ENCODE results near the gene P2RX6. TPM values are rescaled to one million over a fixed set of nuclear protein-coding genes. Genes with fewer than 3 reads are reported as not detected.
"Not testable (repeated sequence)": the region's sequence is repeated elsewhere in the genome, so short reads cannot be mapped to it uniquely, and the experiment has no call there.

The P2RX6 gene
- total and polyA plus RNA-seq, 8 donors: 0.20 to 2.4 (median 1.8) TPM

DNA sequence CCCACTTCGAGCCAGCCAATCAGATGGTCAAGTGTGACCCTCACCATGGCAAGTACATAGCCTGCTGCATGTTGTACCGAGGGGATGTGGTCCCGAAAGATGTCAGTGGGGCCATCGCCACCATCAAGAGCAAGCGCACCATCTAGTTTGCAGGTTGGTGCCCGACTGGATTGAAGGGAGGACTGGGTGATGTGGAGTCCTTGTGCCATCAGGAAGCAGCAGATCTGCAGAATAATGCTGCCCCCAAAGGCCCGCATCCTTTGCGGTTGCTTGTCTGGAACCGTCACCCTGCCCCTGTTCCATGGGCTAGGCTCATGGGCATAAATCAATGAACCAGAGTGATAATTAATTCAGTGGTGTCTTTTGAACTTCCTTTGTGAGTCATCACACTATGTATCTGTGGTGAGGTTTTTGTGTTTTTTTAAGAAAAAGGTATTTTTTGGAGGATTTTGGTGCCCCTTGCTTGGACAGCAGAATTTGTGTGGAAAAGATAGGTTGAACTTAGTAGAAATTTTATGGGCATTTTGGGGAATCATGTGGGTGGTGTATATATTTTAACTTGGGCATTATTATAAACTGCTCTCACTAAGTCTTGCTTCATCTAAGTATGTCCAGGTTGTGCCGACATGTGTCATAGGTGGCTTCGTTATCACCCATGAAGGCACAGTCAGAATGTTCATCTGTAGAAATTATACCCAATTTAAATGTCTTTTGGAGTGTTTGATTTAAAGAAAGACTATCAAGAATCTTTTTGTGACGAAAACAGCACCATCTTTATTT, 53.1 kb downstream of the P2RX6 start:
- Histone ChIP-seq H3K27ac (no peak overlapping the region), H3K9me3 (no peaks in the 10 kb centered on the region), H3K4me1 (no peaks in the 10 kb centered on the region), H3K4me3 (no peak overlapping the region), H3K36me3 (no peaks in the 10 kb centered on the region), H3K27me3 (peaks cover 0 to 6% of the 10 kb centered on the region in 2 donors)
- ATAC-seq (no peak), DNase-seq (no peak)
- TF ChIP-seq, protein P1, sequence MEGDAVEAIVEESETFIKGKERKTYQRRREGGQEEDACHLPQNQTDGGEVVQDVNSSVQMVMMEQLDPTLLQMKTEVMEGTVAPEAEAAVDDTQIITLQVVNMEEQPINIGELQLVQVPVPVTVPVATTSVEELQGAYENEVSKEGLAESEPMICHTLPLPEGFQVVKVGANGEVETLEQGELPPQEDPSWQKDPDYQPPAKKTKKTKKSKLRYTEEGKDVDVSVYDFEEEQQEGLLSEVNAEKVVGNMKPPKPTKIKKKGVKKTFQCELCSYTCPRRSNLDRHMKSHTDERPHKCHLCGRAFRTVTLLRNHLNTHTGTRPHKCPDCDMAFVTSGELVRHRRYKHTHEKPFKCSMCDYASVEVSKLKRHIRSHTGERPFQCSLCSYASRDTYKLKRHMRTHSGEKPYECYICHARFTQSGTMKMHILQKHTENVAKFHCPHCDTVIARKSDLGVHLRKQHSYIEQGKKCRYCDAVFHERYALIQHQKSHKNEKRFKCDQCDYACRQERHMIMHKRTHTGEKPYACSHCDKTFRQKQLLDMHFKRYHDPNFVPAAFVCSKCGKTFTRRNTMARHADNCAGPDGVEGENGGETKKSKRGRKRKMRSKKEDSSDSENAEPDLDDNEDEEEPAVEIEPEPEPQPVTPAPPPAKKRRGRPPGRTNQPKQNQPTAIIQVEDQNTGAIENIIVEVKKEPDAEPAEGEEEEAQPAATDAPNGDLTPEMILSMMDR (IDR thresholded peaks at IDR 0.05): no peak
- intact Hi-C loops (cut with DNase I): no loop called here

DNA sequence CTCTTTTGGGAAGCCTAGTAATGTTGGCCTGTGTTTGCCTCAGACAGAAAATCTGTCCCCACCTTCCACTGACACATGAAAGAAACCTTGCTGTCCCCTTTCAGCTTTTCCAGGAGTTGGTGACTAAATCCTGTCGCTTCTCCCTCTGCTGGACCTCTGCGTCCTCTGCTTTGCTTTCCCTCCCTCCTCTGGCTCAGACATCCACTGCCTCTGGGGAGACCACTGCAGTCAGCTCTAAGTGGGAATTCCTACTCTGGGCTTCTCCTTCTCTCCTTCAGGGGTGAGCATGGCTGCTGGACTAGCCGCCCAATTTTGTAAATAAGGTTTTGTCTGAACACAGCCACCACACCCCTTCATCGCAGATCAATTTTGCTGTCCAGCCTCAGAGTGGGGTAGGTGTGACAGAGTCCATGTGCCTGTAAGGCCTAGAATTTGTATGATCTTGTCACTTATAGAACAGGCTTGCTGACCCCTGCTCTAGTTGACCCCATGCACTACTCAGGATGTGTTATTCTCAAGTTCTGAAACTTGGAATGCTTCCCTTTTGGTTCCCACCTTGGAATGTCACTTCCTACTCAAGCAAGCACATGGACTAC, 53.8 kb downstream of the P2RX6 start:
- intact Hi-C loops (cut with DNase I): no loop called here
- no peaks in the 10 kb centered on the region for H3K4me1 ChIP-seq
- H3K27ac ChIP-seq: no peak overlapping the region
- no peak for DNase-seq
- H3K4me3 ChIP-seq: no peak overlapping the region
- TF ChIP-seq, protein P1 (IDR thresholded peaks at IDR 0.05): no peak
- H3K27me3 ChIP-seq: peaks cover 0 to 6% of the 10 kb centered on the region in 2 donors
- H3K36me3 ChIP-seq: no peaks in the 10 kb centered on the region
- ATAC-seq: no peak
- no peaks in the 10 kb centered on the region for H3K9me3 ChIP-seq

DNA sequence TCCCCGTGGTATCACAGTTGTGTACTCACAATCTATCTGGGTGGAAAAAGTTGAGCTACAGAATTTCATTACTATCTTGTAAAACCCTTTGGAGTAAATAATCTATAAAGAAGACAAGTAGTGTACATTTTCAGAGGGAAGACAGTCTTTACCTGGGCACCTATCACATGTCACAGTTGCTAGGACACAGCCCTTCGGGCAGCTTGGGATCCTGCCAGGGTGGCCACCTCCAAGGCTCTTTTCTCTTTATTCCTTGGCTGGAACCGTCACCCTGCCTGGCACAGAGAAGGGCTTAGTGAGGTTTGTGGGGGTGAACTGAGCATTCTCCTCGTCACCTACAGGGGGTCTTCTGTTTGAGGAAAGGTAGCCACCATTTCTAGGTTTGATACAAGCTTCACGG, 54.4 kb downstream of the P2RX6 start:
- Histone ChIP-seq H3K27ac (no peak overlapping the region), H3K9me3 (no peaks in the 10 kb centered on the region), H3K4me1 (no peaks in the 10 kb centered on the region), H3K27me3 (peaks cover 0 to under 1% of the 10 kb centered on the region in 2 donors), H3K36me3 (no peaks in the 10 kb centered on the region), H3K4me3 (no peak overlapping the region)
- DNase-seq (no peak), ATAC-seq (no peak)
- TF ChIP-seq, protein P1 (IDR thresholded peaks at IDR 0.05): no peak
- intact Hi-C loops (cut with DNase I): no loop called here

DNA sequence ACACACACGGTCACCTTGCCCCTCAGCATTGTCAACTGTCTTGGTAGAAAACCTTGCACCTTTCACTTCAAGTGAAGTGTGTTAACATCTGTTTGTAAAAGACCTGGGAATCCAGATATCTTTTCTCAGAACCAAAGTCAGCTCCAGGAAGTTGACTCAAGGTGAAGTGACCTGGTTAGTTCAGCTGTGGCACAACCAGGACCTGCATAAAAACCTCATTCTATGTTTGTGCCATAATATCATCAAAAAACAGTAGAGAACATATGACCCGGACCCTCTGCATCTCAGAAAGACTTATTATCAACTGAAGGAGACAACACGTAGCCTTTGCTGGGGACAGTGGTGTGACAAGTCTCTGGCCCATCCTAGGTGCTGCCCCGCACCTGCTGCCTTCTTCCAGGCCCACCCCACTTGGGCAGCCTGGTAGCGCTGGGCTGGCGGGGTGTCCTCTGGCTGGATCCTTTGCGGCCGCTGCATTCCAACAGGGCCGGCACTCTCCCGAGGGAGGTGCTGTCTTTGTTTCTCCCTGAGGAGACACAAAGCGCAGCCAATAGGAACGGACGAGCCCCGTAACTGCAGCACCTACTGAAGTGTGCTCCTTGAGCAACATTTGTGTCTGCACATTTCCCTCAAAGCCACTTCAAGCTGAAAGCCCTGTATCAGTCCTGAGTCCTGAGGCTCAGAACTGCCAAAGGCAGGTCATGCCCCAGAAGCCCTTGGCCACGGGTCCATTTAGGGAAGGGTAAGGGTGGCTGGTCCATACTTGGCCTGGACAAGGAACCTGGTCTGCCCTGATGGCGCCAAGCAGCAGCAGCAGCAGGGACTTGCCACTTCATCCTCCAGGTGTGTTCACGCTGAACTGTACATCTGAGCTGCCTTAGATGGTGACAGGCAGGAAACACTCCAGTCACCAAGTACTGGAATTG, 56.0 kb downstream of the P2RX6 start:
- ATAC-seq (no peak), DNase-seq (no peak)
- Histone ChIP-seq H3K4me1 (no peaks in the 10 kb centered on the region), H3K9me3 (no peaks in the 10 kb centered on the region), H3K27ac (no peak overlapping the region), H3K27me3 (no peaks in the 10 kb centered on the region), H3K36me3 (no peaks in the 10 kb centered on the region), H3K4me3 (no peak overlapping the region)
- intact Hi-C loops (cut with DNase I): no loop called here
- TF ChIP-seq, protein P1 (IDR thresholded peaks at IDR 0.05): no peak

DNA sequence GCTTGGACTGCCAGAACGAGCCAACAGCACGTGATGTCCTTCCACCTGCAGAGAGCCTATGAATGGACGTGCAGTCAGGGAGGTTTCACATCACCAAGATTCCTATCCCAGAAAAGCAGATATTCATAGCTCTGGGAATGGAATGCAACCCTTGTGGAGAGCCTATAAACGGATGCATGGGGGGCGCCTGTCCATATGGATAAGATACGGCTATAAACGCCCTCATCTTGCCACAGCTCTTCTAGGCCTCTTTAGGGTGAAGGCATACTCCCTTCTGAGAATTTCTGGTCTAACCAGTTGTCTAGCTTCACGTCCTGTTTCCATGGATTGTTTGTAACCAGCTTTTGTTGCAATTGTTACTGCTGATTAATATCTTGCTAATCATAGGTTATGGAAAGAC, 56.8 kb downstream of the P2RX6 start:
- H3K9me3 ChIP-seq; H3K4me1 ChIP-seq; H3K36me3 ChIP-seq; H3K27ac ChIP-seq; DNase-seq; H3K27me3 ChIP-seq; H3K4me3 ChIP-seq; ATAC-seq; intact Hi-C loops (cut with DNase I): not testable (repeated sequence)

Measured in left lung (tissue), 10 donors.